Coronary artery (tissue), 2 donors: ENCODE results near the gene TMEM37.

ENCODE experiments used
- DNase-seq: peaks from one replicate; pipeline ENCODE4 v3.0.0-alpha.2; 2017; ENCODE audit warnings: low spot score
- H3K27ac ChIP-seq, 2 donors: fragments of 200-600 bp; sonication (generic); one replicate each; pipeline ENCODE4 v1.5.1; 2016 to 2019
- H3K4me3 ChIP-seq: fragments of 200-600 bp; sonication (generic); 2 replicates; pipeline ENCODE4 v1.5.1; 2016; ENCODE audit warnings: mild to moderate bottlenecking, moderate library complexity
- CTCF ChIP-seq: fragments of 200-600 bp; sonication (generic); IDR thresholded peaks from one replicate; pipeline ENCODE4 v1.5.1; 2019; ENCODE audit warnings: antibody characterized with exemption

TMEM37 gene

DNA sequence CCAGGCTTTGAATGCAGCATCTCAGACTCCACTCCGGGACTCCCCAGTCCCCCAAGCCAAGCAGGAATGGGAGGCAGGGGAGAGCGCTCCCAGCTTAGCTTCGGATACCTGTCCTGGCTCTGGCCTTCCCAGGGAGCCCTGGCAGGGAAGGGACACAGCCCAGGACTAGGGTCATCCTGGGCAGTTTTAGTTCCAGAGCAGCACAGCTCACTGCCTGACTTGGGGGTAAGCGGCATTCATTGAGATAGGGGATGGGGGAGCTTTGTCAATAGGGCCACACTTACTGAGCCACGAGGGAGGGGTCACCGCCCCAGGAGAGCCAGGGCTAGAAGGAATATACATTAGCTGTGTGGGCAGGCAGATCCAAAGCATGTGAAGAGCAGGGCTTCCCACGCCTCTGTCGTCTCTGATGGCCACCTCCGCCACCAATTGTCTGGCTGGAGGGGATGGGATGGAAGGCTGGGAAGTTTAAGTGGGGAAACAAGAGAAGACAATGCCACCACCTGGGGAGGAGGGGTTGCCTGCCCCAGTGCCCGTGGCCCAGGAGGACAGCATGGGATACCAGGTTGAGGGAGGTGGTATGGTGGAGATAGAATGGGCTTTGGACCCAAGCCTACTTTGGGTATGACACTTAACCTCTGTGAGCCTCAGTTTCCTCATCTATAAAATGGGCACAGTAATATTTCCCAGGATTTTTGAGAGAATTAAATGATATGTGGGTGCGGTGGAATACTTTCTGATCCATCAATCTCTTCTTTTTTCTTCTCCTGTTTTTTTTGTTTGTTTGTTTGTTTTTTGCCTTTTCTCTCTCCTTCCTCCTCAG is 52.5 kb downstream of the TMEM37 start:
- DNase-seq: no peak
- Histone ChIP-seq H3K27ac (peak overlapping the region; percentile 73 to 91), H3K4me3 (no peak overlapping the region)
- TF ChIP-seq CTCF: no peak

DNA sequence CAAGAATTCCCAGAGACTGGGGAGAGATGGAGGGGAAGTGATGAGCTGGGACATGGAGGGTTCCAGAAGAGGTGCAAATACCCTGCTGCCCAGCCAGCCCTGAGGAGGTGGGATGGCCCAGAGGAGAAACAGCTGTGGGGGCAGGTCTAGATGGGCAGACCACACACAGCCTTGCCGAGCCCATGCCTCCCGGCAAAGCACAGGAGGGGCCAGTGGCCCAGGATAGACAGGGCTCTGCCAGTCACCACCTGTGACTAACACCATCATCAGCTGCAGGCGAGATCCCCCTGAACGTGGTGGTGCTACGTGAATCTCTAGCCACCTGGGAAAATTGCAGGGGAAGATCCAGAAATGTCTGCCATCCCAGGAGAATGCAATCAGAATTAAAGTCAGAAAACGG is 53.2 kb downstream of the TMEM37 start:
- no peak overlapping the region for H3K4me3 ChIP-seq
- peak overlapping the region; percentile 68 to 73 for H3K27ac ChIP-seq
- no peak for TF ChIP-seq CTCF
- DNase-seq: no peak

GRCh38 chr2:119485336-119486110 is 53.9 kb downstream of the TMEM37 start:
- H3K4me3 ChIP-seq: no peak overlapping the region
- no peak for TF ChIP-seq CTCF
- peak overlapping the region; percentile 30 to 68 for H3K27ac ChIP-seq
- no peak for DNase-seq

GRCh38 chr2:119486196-119486827 is 54.7 kb downstream of the TMEM37 start:
- H3K4me3 ChIP-seq: no peak overlapping the region

DNA sequence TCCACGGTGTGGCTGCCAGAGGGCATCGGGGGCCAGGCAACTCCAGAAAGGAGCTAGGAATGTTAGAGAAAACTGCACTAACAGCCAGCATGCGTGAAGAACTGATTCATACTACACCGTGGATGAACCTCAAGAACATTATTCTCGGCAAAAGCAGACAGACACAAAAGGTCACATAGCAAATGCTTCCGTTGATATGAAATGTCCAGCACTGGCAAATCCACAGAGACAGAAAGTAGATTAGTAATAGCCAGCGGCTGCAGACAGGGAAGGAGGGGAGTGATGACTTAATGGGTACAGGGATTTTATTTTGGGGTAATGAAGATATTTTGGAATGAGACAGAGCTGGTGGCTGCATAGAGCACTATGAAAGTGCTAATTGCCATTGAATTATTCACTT is 55.2 kb downstream of the TMEM37 start:
- TF ChIP-seq CTCF: no peak
- Histone ChIP-seq H3K4me3 (no peak overlapping the region), H3K27ac (peak overlapping the region; percentile 38 to 68)
- DNase-seq: no peak

More at GRCh38 chr2:119486196-119486827, 54.7 kb downstream of the TMEM37 start:
- TF ChIP-seq CTCF: no peak
- no peak for DNase-seq
- peak overlapping the region; percentile 38 to 68 for H3K27ac ChIP-seq

GRCh38 chr2:119487434-119488244 is 56.0 kb downstream of the TMEM37 start:
- DNase-seq: no peak
- Histone ChIP-seq H3K4me3 (no peak overlapping the region), H3K27ac (peak overlapping the region in 1 of 2 donors; percentile 68)
- no peak for TF ChIP-seq CTCF
